Measurements from ENCODE around the gene KCNS3.
"Not testable (repeated sequence)": the region's sequence is repeated elsewhere in the genome, so short reads cannot be mapped to it uniquely, and the experiment has no call there.

KCNS3 gene

GRCh38 chr2:17943444-17943843, 65.0 kb downstream of the KCNS3 start:
- DNase-seq (ENCODE audit: low read depth in 2 of 2) = no peak

DNA sequence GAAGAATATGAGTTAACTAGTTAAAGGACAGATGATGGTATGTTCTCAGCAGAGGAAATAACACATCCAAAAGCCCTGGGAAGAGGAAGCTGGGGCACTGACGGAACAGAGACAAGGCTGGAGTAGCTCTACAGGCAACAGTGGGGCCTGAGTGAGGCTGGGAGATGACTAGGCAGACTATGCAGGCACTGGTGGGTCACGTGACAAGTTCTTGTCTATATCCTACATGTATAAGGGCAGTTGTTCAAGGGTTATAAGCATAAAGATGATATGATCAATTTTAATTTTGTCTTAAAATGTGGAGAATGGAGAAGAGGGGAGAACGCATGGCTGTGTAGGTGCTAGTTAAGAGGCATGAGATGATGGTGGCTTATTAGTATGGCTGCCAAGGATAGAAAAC, 68.6 kb downstream of the KCNS3 start:
- no peak for DNase-seq (ENCODE audit: low read depth in 2 of 2)

DNA sequence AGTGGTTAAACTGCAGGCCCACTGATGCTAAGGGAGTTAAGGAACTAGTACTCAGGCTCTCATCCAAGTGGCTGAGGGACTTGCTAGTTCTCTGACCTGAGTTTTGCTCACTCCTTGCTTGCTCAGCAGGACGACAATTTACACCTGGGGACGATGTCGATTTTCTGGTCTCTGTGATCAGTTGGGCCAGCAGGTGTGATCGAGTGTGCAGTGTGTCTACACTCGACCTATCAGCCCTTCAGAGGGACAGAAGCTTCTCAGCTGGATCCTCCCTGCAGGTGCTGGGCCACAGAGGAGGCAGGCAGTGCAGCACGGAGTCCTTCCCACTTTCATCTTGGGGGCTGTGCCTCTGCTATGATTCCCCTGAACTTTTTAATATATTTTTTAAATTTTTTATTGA, 71.5 kb downstream of the KCNS3 start:
- DNase-seq (ENCODE audit: low read depth in 2 of 2) = no peak

- DNase-seq (ENCODE audit: low read depth in 2 of 2) = no peak
Measured at GRCh38 chr2:17951563-17951962, 73.1 kb downstream of the KCNS3 start.

DNA sequence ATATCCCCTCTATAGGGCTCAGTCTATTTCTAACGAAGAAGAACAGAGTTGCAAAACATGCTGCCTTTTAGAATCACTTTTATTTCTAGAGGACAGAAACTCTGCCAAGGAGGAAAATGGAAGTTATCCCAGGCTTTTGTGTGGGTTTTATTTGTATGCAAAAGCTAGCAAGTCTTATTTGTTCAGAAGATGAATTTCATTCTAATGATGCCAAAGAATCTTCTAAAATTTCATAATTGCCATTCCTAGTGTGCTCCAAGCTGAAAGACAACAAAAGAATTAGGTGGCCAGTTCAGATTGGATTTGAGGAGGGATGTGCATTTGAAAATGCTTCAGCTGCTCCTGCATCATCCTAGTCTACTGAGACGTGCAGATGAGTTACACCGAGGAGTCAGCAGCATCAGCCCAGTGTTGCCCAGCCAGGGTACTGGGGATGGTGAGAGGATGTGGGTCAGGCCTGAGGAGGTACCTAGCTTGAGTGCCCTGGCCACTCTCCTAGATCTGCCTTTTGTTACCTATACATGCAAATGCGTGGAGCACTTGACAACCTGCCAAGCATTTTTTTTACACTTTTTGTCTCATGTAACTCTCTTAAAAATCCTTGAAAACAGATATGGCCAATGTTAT, 80.1 kb downstream of the KCNS3 start:
- DNase-seq (ENCODE audit: low read depth in 2 of 2) = no peak

DNA sequence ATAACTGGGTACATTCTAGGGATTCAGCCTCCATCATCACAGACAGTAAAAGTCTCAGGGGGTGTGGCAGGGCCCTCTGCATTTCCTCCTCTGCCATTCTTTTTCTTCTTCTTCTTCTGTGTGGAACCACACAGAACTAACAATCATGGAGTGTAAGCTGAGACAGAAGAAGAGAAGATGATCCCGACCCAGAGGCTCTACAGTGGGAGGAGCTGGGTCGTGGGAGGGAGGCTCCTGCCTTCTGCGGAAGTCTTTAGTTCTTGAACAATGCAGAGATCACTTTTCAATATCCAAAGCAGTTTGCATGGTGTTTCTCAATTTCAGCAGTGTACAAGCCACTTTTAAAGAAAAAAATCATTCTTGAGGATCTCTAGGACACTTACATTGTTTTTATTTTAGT, 80.9 kb downstream of the KCNS3 start:
- DNase-seq (ENCODE audit: low read depth in 2 of 2) = no peak

- no peak for DNase-seq (ENCODE audit: low read depth in 2 of 2)
Measured at GRCh38 chr2:17959833-17960232, 81.4 kb downstream of the KCNS3 start.

DNA sequence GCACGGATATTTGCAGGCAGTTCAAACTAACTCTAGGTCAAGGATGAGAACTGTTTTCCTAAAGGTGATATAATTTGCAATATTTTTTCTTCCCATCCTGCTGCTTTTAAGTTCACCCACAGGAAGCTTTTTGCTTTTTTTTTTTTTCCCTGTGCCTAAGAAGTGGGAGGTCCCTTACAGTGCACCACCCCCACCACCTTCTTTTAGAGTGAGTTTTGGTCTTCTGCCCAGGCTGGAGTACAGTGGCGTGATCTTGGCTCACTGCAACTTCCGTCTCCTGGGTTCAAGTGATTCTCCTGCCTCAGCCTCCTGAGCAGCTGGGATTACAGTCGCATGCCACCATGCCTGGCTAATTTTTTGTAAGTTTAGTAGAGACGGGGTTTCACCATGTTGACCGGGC, 82.5 kb downstream of the KCNS3 start:
- no peak for DNase-seq (ENCODE audit: low read depth in 2 of 2)

DNA sequence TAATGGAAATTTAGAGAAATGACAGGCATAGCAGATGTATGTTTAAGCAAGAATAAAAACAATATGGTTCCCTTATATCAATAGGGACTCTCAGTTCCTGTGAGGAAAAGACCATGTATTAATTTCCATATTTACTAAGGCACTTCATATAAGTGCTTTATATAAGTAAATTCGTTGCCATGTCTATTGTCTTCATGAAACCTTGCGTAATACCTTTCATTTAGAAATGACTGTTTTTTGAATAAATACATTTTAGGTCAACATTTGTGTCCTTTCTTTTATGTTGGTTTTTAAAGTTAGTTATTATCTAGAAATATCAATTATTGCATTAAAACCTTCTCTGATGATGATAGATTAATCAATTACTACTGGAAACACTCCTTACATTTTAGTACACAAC, 83.3 kb downstream of the KCNS3 start:
- no peak for DNase-seq (ENCODE audit: low read depth in 2 of 2)

DNA sequence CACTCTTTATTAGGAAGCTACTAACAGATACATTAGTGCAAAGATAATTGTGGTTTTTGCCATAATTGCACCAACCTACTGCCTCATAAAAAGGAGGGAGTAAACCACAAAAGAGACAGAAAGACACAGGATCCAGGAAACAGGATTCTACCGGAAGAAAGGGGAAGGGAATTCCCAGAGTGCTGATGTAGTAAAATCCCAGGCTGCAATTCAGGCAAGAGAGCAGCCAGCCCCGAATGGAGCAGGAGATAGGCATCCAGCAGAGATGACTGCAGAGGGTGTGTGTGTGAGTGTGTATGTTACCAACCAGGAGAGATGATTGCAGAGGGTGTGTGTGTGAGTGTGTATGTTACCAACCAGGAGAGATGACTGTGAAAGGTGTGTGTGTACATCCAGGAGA, 84.4 kb downstream of the KCNS3 start:
- no peak for DNase-seq (ENCODE audit: low read depth in 2 of 2)

GRCh38 chr2:17963571-17963970, 85.1 kb downstream of the KCNS3 start:
- DNase-seq (ENCODE audit: low read depth in 2 of 2) = not testable (repeated sequence)

GRCh38 chr2:17965196-17965595, 86.7 kb downstream of the KCNS3 start:
- DNase-seq (ENCODE audit: low read depth in 2 of 2) = no peak

DNA sequence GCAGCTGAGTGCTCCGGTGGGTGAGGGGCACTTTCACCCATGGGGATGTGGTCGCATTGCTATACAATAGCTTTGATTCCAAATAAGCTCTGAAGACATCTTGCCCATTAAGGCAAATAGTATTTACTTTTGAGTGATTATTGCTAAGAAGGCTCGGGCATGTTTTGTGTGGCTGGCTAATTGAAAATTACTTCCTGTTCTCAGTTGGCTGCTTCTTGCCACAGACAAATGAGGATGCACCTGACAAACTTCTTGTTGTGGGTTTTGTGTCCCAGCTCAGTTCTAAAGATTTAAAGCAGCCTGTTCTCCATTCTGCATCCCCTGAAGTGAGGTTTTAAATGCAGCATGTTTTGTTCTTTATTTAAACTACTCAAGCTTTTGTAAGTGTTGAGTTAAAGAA, 88.3 kb downstream of the KCNS3 start:
- DNase-seq (ENCODE audit: low read depth in 2 of 2) = no peak

GRCh38 chr2:17969661-17970060, 91.2 kb downstream of the KCNS3 start:
- DNase-seq (ENCODE audit: low read depth in 2 of 2) = no peak

DNA sequence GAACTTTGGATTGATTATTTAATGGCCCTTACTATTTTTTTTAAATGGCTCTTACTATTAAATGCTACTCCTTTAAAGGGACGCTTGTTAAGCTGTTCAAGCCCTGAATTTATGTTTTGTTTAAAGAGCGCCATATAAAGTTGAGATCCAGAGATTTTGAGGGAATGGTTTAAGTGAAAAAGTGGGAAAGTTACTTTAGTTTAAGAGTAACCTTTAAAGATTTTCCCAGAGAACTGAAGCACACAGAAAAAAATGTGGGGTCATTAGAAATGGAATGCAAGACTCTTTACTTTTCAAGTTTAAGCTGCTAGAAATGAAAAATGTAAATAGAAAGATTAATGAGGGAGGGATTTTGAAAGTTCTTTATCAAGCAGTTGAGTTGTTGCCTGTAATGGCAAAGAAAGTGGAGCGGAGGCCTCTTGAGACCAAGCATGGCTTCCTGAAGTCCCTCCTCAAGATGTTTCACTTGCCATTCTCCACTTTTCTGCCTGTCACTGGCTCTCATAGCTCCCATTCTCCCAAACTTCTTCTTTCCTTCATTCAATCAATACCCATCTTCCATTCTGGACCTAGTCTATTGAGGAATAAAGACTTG, 93.2 kb downstream of the KCNS3 start:
- no peak for DNase-seq (ENCODE audit: low read depth in 2 of 2)

- no peak for DNase-seq (ENCODE audit: low read depth in 2 of 2)
Measured at GRCh38 chr2:17972991-17973390, 94.5 kb downstream of the KCNS3 start.

GRCh38 chr2:17975401-17975800, 96.9 kb downstream of the KCNS3 start:
- no peak for DNase-seq (ENCODE audit: low read depth in 2 of 2)

DNA sequence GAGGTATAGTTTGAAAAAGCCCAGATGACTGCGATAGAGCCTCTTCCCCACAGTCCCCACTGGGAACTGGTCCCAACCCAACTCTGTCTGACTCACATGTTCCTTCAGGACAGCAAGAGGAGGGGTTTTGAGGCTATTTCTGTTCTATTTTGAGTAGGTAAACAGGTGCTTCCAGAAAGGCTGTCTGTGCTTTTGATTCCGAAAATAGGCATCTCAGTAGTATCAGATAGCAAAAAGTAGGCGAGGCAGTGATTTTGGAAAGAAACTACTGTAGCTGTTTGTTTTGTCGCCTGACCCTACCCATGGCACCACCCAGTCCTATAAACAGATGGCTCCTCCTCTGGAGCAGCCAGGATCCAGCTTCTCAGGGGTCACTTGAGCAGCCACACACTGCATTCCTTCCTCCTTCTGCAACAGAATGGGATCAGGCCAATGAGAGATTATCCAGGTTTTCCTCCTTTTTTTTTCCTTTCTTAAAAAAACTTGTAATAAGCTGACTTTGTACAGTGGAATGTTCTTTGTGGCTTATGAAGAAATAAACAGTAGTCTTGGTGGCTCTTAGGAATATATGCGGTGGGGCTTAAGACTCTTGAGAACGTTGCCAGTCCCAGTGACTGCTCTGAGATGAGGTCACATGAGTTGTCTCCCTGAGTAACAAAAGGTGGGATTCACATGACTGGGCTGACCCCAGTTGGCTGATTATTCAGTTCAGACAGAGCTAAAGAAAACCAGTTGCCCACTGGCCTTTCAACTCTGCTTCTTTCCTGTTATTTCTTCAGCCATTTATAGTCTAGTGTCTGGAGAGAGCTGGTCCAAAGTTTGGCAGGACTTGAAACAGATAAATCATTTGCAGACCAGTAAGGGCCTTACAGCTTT, 98.6 kb downstream of the KCNS3 start:
- no peak for DNase-seq (ENCODE audit: low read depth in 2 of 2)

DNA sequence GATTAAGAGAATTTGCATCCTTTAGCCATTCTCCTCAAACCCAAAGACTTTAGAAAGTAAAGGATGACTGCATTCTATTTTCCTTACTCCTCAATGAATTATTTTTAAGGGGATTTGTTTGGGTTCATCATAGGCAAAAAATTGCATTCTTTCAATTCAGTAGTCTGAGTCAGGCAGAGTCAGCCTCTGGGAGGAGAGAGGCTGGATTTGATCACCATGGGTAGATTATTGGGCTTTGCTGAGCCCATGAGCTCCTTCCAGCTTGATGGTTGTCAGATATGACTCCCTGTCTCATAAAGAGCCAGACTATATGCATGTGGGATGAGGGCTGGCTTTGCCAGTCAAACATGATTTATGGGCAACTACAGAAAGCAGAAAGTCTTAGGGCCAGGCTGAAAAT, 101.2 kb downstream of the KCNS3 start:
- no peak for DNase-seq (ENCODE audit: low read depth in 2 of 2)

- DNase-seq (ENCODE audit: low read depth in 2 of 2) = no peak
Measured at GRCh38 chr2:17981936-17982335, 103.5 kb downstream of the KCNS3 start.
